GM23338 (cell line): ENCODE results near the gene SASH1. TPM values are rescaled to one million over a fixed set of nuclear protein-coding genes. Genes with fewer than 3 reads are reported as not detected.

Experiments
- ATAC-seq: fragments of 200-7000 bp; cut with Tn5 transposase; 3 replicates; pipeline ENCODE4 v1.9.1; 2020
- DNase-seq: peaks from one replicate; pipeline ENCODE4 v3.0.0-alpha.2; 2015; ENCODE audit warnings: low spot score
- H2AFZ ChIP-seq: fragments of 200-600 bp; sonication (generic); 2 replicates; pipeline ENCODE4 v1.8.0; 2016; ENCODE audit warnings: antibody characterized with exemption, mild to moderate bottlenecking, moderate library complexity
- H3F3A ChIP-seq: fragments of 200-600 bp; sonication (generic); replicated peaks from 2 replicates; pipeline ENCODE4 v1.8.0; 2017; ENCODE audit warnings: antibody characterized with exemption, mixed run types, low read depth
- H3K27ac ChIP-seq: fragments of 200-600 bp; sonication (generic); 2 replicates; pipeline ENCODE4 v1.6.1; 2016; ENCODE audit warnings: low read depth
- H3K27me3 ChIP-seq: fragments of 200-600 bp; sonication (generic); 2 replicates; pipeline ENCODE4 v1.8.0; 2016; ENCODE audit warnings: mild to moderate bottlenecking, mixed run types, moderate library complexity; ENCODE audit not compliant: insufficient read depth
- H3K36me3 ChIP-seq: fragments of 200-600 bp; sonication (generic); 2 replicates; pipeline ENCODE4 v1.8.0; 2016; ENCODE audit warnings: mild to moderate bottlenecking; ENCODE audit not compliant: insufficient read depth
- H3K4me1 ChIP-seq: fragments of 200-600 bp; sonication (generic); 2 replicates; pipeline ENCODE4 v1.8.0; 2016; ENCODE audit warnings: mild to moderate bottlenecking, moderate library complexity; ENCODE audit not compliant: insufficient read depth
- H3K4me2 ChIP-seq: fragments of 200-600 bp; sonication (generic); 2 replicates; pipeline ENCODE4 v1.7.1; 2017; ENCODE audit warnings: mixed run types
- H3K4me3 ChIP-seq: fragments of 200-600 bp; sonication (generic); 2 replicates; pipeline ENCODE4 v1.6.1; 2016; ENCODE audit warnings: mixed run types
- H3K79me2 ChIP-seq: fragments of 200-600 bp; sonication (generic); replicated peaks from 2 replicates; pipeline ENCODE4 v1.8.0; 2017; ENCODE audit warnings: mild to moderate bottlenecking; ENCODE audit not compliant: insufficient read depth
- H3K9me2 ChIP-seq: fragments of 200-600 bp; sonication (generic); 2 replicates; pipeline ENCODE4 v1.8.0; 2017; ENCODE audit not compliant: insufficient read depth
- H4K20me1 ChIP-seq: fragments of 200-600 bp; sonication (generic); replicated peaks from 2 replicates; pipeline ENCODE4 v1.8.0; 2017; ENCODE audit warnings: mild to moderate bottlenecking; ENCODE audit not compliant: insufficient read depth
- H3K27ac Mint-ChIP-seq: 2 replicates; pipeline ENCODE4 v1.8.0; 2020; ENCODE audit warnings: inconsistent platforms, mild to moderate bottlenecking, moderate library complexity, mixed read lengths
- H3K27me3 Mint-ChIP-seq: 3 replicates; pipeline ENCODE4 v1.8.0; 2022; ENCODE audit warnings: low read depth, mild to moderate bottlenecking, moderate library complexity, mixed read lengths, inconsistent platforms; ENCODE audit not compliant: insufficient read depth, poor library complexity
- H3K36me3 Mint-ChIP-seq: 3 replicates; pipeline ENCODE4 v1.8.0; 2021; ENCODE audit warnings: low read depth, mild to moderate bottlenecking, inconsistent platforms, moderate library complexity, mixed read lengths
- H3K4me1 Mint-ChIP-seq: 3 replicates; pipeline ENCODE4 v1.8.0; 2020; ENCODE audit warnings: mild to moderate bottlenecking, inconsistent platforms, mixed read lengths
- H3K4me3 Mint-ChIP-seq: 3 replicates; pipeline ENCODE4 v1.8.0; 2021; ENCODE audit warnings: moderate library complexity, mild to moderate bottlenecking, inconsistent platforms, mixed read lengths
- H3K9me3 Mint-ChIP-seq: 3 replicates; pipeline ENCODE4 v1.8.0; 2020; ENCODE audit warnings: moderate library complexity, mild to moderate bottlenecking, inconsistent platforms, mixed read lengths
- CREB1 ChIP-seq: fragments of 250-450 bp; sonication (Bioruptor Pico); IDR thresholded peaks from 2 replicates; pipeline ENCODE4 v1.5.0; 2020; ENCODE audit warnings: low read depth, mild to moderate bottlenecking, moderate library complexity
- EZH2 ChIP-seq: fragments of 200-600 bp; sonication (generic); IDR thresholded peaks from one replicate; pipeline ENCODE4 v1.8.0; 2017; ENCODE audit warnings: antibody characterized with exemption, mild to moderate bottlenecking, low read depth; ENCODE audit not compliant: unreplicated experiment
- EZH2phosphoT487 ChIP-seq: fragments of 200-600 bp; sonication (generic); IDR thresholded peaks from one replicate; pipeline ENCODE4 v1.8.1; 2018; ENCODE audit warnings: antibody characterized with exemption; ENCODE audit not compliant: unreplicated experiment
- JUNB ChIP-seq: IDR thresholded peaks from one replicate; pipeline ENCODE4 v1.6.1; 2016; ENCODE audit warnings: antibody characterized with exemption; ENCODE audit not compliant: unreplicated experiment
- NANOG ChIP-seq: IDR thresholded peaks from 2 replicates; pipeline ENCODE4 v1.6.1; 2016; ENCODE audit warnings: antibody characterized with exemption, borderline replicate concordance
- POLR2AphosphoS5 ChIP-seq: IDR thresholded peaks from 2 replicates; pipeline ENCODE4 v1.6.1; 2016; ENCODE audit warnings: antibody characterized with exemption, low read depth
- STAT1 ChIP-seq: IDR thresholded peaks from one replicate; pipeline ENCODE4 v1.6.1; 2016; ENCODE audit warnings: antibody characterized with exemption; ENCODE audit not compliant: unreplicated experiment
- ZNF114 ChIP-seq: fragments of 250-450 bp; sonication (Bioruptor Pico); IDR thresholded peaks from 2 replicates; pipeline ENCODE4 v1.5.0; 2020; ENCODE audit warnings: mild to moderate bottlenecking, moderate library complexity
- ZNF331 ChIP-seq: fragments of 250-450 bp; sonication (Bioruptor Pico); IDR thresholded peaks from 2 replicates; pipeline ENCODE4 v1.5.0; 2020; ENCODE audit warnings: low read depth, mild to moderate bottlenecking, moderate library complexity
- polyA plus RNA-seq: library from polyadenylated mRNA; unstranded; fragments of >200 nt; fragmentation: Nextera tagmentation; extraction: Ambion mirVana; gene quantifications from 2 replicates; pipeline ENCODE4 v1.2.1, GENCODE V29; 2016
- total RNA-seq: library from RNA; depleted of rRNA; stranded (reverse); fragments of >200 nt; shearing (Covaris generic); gene quantifications from 2 replicates; pipeline ENCODE4 v1.2.3, GENCODE V29; 2014
- TF ChIP-seq, protein P1 (sequence below): IDR thresholded peaks from one replicate; pipeline ENCODE4 v1.6.1; 2018; ENCODE audit warnings: antibody characterized with exemption; ENCODE audit not compliant: unreplicated experiment
- TF ChIP-seq, protein P2 (sequence below): IDR thresholded peaks from 2 replicates; pipeline ENCODE4 v1.6.1; 2016; ENCODE audit warnings: antibody characterized with exemption
- TF ChIP-seq, protein P3 (sequence below), 2 experiments: fragments of 200-600 bp in 1 of 2; sonication (generic) in 1 of 2; conservative IDR thresholded peaks; 2 replicates each; pipeline versions ENCODE4 v1.5.1 to v1.6.1; 2016 to 2017; ENCODE audit warnings: antibody characterized with exemption in 2 of 2, low read depth in 2 of 2, mild to moderate bottlenecking in 2 of 2, moderate library complexity in 1 of 2
- TF ChIP-seq, protein P4 (sequence below): fragments of 250-450 bp; sonication (Bioruptor Pico); IDR thresholded peaks from 2 replicates; pipeline ENCODE4 v1.5.0; 2020; ENCODE audit warnings: mild to moderate bottlenecking, moderate library complexity

The SASH1 gene
- total and polyA plus RNA-seq, 2 experiments from 2014 or later: 8.2 to 30.2 TPM

DNA sequence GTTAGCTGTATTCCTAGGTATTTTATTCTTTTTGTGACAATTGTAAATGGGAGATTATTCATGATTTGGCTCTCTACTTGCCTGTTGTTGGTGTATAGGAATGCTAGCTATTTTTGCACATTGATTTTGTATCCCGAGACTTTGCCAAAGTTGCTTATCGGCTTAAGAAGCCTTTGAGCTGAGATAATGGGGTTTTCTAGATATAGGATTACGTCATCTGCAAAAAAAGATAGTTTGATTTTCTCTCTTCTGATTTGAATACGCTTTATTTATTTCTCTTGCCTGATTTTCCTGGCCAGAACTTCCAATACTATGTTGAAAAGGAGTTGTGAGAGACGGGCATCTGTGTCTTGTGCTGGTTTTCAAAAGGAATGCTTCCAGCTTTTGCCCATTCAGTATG is 241.0 kb downstream of the SASH1 start:
- H3K4me1 Mint-ChIP-seq: peaks cover 10% of the 10 kb centered on the region
- DNase-seq (no peak), ATAC-seq (no peak)
- H3K27me3 Mint-ChIP-seq: peaks cover 4% of the 10 kb centered on the region
- H3K9me2 ChIP-seq: peaks cover 5% of the 10 kb centered on the region
- no peak overlapping the region for H3K4me2 ChIP-seq
- TF ChIP-seq ZNF114 (CRISPR knock-in tag) (no peak), EZH2phosphoT487 (no peak), NANOG (no peak), CREB1 (no peak), EZH2 (no peak), POLR2AphosphoS5 (no peak), JUNB (no peak), STAT1 (no peak), ZNF331 (no peak)
- TF ChIP-seq, protein P1, sequence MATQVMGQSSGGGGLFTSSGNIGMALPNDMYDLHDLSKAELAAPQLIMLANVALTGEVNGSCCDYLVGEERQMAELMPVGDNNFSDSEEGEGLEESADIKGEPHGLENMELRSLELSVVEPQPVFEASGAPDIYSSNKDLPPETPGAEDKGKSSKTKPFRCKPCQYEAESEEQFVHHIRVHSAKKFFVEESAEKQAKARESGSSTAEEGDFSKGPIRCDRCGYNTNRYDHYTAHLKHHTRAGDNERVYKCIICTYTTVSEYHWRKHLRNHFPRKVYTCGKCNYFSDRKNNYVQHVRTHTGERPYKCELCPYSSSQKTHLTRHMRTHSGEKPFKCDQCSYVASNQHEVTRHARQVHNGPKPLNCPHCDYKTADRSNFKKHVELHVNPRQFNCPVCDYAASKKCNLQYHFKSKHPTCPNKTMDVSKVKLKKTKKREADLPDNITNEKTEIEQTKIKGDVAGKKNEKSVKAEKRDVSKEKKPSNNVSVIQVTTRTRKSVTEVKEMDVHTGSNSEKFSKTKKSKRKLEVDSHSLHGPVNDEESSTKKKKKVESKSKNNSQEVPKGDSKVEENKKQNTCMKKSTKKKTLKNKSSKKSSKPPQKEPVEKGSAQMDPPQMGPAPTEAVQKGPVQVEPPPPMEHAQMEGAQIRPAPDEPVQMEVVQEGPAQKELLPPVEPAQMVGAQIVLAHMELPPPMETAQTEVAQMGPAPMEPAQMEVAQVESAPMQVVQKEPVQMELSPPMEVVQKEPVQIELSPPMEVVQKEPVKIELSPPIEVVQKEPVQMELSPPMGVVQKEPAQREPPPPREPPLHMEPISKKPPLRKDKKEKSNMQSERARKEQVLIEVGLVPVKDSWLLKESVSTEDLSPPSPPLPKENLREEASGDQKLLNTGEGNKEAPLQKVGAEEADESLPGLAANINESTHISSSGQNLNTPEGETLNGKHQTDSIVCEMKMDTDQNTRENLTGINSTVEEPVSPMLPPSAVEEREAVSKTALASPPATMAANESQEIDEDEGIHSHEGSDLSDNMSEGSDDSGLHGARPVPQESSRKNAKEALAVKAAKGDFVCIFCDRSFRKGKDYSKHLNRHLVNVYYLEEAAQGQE: no peak
- TF ChIP-seq, protein P2, sequence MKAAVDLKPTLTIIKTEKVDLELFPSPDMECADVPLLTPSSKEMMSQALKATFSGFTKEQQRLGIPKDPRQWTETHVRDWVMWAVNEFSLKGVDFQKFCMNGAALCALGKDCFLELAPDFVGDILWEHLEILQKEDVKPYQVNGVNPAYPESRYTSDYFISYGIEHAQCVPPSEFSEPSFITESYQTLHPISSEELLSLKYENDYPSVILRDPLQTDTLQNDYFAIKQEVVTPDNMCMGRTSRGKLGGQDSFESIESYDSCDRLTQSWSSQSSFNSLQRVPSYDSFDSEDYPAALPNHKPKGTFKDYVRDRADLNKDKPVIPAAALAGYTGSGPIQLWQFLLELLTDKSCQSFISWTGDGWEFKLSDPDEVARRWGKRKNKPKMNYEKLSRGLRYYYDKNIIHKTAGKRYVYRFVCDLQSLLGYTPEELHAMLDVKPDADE: no peak
- TF ChIP-seq, protein P3, sequence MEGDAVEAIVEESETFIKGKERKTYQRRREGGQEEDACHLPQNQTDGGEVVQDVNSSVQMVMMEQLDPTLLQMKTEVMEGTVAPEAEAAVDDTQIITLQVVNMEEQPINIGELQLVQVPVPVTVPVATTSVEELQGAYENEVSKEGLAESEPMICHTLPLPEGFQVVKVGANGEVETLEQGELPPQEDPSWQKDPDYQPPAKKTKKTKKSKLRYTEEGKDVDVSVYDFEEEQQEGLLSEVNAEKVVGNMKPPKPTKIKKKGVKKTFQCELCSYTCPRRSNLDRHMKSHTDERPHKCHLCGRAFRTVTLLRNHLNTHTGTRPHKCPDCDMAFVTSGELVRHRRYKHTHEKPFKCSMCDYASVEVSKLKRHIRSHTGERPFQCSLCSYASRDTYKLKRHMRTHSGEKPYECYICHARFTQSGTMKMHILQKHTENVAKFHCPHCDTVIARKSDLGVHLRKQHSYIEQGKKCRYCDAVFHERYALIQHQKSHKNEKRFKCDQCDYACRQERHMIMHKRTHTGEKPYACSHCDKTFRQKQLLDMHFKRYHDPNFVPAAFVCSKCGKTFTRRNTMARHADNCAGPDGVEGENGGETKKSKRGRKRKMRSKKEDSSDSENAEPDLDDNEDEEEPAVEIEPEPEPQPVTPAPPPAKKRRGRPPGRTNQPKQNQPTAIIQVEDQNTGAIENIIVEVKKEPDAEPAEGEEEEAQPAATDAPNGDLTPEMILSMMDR (conservative IDR thresholded peaks at IDR 0.05; ENCODE audit: low read depth in 2 of 2): no peak
- TF ChIP-seq, protein P4, sequence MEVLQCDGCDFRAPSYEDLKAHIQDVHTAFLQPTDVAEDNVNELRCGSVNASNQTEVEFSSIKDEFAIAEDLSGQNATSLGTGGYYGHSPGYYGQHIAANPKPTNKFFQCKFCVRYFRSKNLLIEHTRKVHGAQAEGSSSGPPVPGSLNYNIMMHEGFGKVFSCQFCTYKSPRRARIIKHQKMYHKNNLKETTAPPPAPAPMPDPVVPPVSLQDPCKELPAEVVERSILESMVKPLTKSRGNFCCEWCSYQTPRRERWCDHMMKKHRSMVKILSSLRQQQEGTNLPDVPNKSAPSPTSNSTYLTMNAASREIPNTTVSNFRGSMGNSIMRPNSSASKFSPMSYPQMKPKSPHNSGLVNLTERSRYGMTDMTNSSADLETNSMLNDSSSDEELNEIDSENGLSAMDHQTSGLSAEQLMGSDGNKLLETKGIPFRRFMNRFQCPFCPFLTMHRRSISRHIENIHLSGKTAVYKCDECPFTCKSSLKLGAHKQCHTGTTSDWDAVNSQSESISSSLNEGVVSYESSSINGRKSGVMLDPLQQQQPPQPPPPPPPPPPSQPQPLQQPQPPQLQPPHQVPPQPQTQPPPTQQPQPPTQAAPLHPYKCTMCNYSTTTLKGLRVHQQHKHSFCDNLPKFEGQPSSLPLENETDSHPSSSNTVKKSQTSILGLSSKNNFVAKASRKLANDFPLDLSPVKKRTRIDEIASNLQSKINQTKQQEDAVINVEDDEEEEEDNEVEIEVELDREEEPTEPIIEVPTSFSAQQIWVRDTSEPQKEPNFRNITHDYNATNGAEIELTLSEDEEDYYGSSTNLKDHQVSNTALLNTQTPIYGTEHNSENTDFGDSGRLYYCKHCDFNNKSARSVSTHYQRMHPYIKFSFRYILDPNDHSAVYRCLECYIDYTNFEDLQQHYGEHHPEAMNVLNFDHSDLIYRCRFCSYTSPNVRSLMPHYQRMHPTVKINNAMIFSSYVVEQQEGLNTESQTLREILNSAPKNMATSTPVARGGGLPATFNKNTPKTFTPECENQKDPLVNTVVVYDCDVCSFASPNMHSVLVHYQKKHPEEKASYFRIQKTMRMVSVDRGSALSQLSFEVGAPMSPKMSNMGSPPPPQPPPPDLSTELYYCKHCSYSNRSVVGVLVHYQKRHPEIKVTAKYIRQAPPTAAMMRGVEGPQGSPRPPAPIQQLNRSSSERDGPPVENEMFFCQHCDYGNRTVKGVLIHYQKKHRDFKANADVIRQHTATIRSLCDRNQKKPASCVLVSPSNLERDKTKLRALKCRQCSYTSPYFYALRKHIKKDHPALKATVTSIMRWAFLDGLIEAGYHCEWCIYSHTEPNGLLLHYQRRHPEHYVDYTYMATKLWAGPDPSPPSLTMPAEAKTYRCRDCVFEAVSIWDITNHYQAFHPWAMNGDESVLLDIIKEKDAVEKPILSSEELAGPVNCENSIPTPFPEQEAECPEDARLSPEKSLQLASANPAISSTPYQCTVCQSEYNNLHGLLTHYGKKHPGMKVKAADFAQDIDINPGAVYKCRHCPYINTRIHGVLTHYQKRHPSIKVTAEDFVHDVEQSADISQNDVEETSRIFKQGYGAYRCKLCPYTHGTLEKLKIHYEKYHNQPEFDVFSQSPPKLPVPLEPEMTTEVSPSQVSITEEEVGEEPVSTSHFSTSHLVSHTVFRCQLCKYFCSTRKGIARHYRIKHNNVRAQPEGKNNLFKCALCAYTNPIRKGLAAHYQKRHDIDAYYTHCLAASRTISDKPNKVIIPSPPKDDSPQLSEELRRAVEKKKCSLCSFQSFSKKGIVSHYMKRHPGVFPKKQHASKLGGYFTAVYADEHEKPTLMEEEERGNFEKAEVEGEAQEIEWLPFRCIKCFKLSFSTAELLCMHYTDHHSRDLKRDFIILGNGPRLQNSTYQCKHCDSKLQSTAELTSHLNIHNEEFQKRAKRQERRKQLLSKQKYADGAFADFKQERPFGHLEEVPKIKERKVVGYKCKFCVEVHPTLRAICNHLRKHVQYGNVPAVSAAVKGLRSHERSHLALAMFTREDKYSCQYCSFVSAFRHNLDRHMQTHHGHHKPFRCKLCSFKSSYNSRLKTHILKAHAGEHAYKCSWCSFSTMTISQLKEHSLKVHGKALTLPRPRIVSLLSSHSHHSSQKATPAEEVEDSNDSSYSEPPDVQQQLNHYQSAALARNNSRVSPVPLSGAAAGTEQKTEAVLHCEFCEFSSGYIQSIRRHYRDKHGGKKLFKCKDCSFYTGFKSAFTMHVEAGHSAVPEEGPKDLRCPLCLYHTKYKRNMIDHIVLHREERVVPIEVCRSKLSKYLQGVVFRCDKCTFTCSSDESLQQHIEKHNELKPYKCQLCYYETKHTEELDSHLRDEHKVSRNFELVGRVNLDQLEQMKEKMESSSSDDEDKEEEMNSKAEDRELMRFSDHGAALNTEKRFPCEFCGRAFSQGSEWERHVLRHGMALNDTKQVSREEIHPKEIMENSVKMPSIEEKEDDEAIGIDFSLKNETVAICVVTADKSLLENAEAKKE (CRISPR knock-in tag): no peak
- H4K20me1 ChIP-seq: no peaks in the 10 kb centered on the region
- H3K27ac ChIP-seq: no peak overlapping the region
- no peak overlapping the region for H3K27ac Mint-ChIP-seq
- H3K36me3 ChIP-seq: 0 out of 2 replicates have a peak, but pooled peaks cover 7% of the 10 kb centered on the region
- H3K79me2 ChIP-seq: no peaks in the 10 kb centered on the region
- peaks cover 5% of the 10 kb centered on the region for H3K4me1 ChIP-seq
- H2AFZ ChIP-seq: no peak overlapping the region
- H3K36me3 Mint-ChIP-seq: peaks cover 66% of the 10 kb centered on the region
- H3F3A ChIP-seq: no peaks in the 10 kb centered on the region
- H3K27me3 ChIP-seq: no peaks in the 10 kb centered on the region
- no peak overlapping the region for H3K4me3 ChIP-seq
- H3K4me3 Mint-ChIP-seq: no peak overlapping the region
- H3K9me3 Mint-ChIP-seq: peaks cover 65% of the 10 kb centered on the region
